IMR-90 (cell line): ENCODE measurements around the gene IKBKE.

Experiments
- BHLHE40 ChIP-seq: fragments of 150-350 bp; IDR thresholded peaks from 2 replicates; pipeline ENCODE4 v1.6.1; 2016; ENCODE audit warnings: mild to moderate bottlenecking, low read depth, low read length
- CEBPB ChIP-seq: IDR thresholded peaks from 2 replicates; pipeline ENCODE4 v1.6.1; 2012; ENCODE audit warnings: low read depth, low read length, improper control_type of control experiment
- CHD1 ChIP-seq: IDR thresholded peaks from 2 replicates; pipeline ENCODE4 v1.6.1; 2012; ENCODE audit warnings: low read depth, low read length, improper control_type of control experiment
- FOS ChIP-seq: fragments of 150-350 bp; IDR thresholded peaks from 2 replicates; pipeline ENCODE4 v1.6.1; 2016; ENCODE audit warnings: low read depth, low read length
- MAFK ChIP-seq: IDR thresholded peaks from 2 replicates; pipeline ENCODE4 v1.6.1; 2012; ENCODE audit warnings: low read depth, low read length, improper control_type of control experiment
- MAZ ChIP-seq: IDR thresholded peaks from 2 replicates; pipeline ENCODE4 v1.6.1; 2012; ENCODE audit warnings: low read depth, mild to moderate bottlenecking, low read length, improper control_type of control experiment, moderate library complexity, borderline replicate concordance
- POLR2A ChIP-seq: IDR thresholded peaks from 2 replicates; pipeline ENCODE4 v1.6.1; 2012; ENCODE audit warnings: mild to moderate bottlenecking, low read depth, low read length
- RAD21 ChIP-seq: IDR thresholded peaks from 2 replicates; pipeline ENCODE4 v1.6.1; 2012; ENCODE audit warnings: low read length, improper control_type of control experiment
- RCOR1 ChIP-seq: IDR thresholded peaks from 2 replicates; pipeline ENCODE4 v1.6.1; 2012; ENCODE audit warnings: mild to moderate bottlenecking, low read length, improper control_type of control experiment; ENCODE audit not compliant: insufficient replicate concordance
- RFX5 ChIP-seq: IDR thresholded peaks from 2 replicates; pipeline ENCODE4 v1.8.0; 2012; ENCODE audit warnings: low read depth, mild to moderate bottlenecking, low read length, moderate library complexity
- SMC3 ChIP-seq: fragments of 150-350 bp; IDR thresholded peaks from 2 replicates; pipeline ENCODE4 v1.6.1; 2016; ENCODE audit warnings: low read depth, mild to moderate bottlenecking, antibody characterized with exemption, low read length, moderate library complexity
- TF ChIP-seq, protein P1 (sequence below): conservative IDR thresholded peaks from 2 replicates; pipeline ENCODE4 v1.5.1; 2012; ENCODE audit warnings: mild to moderate bottlenecking, low read depth, low read length, improper control_type of control experiment
- TF ChIP-seq, protein P2 (sequence below): fragments of 150-350 bp; IDR thresholded peaks from 2 replicates; pipeline ENCODE4 v1.6.1; 2017; ENCODE audit warnings: mild to moderate bottlenecking, antibody characterized with exemption, low read length, low read depth
- TF ChIP-seq, protein P3 (sequence below): fragments of 150-350 bp; IDR thresholded peaks from 2 replicates; pipeline ENCODE4 v1.6.1; 2016; ENCODE audit warnings: low read depth, mild to moderate bottlenecking, low read length, moderate library complexity, borderline replicate concordance

DNA sequence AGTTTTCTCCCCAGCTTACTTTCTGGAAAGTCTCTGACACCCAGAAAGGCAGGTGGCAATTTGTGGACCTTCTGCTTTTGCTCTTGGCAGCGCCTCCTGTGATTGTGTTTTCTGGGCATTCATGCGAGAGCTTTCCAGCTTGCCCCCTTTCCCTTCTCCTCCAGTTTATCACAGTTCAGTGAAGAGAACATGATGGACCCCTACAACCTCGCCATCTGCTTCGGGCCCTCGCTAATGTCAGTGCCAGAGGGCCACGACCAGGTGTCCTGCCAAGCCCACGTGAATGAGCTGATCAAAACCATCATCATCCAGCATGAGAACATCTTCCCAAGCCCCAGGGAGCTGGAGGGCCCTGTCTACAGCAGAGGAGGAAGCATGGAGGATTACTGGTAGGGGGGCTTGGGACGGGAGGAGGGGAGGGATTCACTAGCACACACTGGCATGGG is 24.3 kb upstream of the IKBKE start:
- TF ChIP-seq, protein P1, sequence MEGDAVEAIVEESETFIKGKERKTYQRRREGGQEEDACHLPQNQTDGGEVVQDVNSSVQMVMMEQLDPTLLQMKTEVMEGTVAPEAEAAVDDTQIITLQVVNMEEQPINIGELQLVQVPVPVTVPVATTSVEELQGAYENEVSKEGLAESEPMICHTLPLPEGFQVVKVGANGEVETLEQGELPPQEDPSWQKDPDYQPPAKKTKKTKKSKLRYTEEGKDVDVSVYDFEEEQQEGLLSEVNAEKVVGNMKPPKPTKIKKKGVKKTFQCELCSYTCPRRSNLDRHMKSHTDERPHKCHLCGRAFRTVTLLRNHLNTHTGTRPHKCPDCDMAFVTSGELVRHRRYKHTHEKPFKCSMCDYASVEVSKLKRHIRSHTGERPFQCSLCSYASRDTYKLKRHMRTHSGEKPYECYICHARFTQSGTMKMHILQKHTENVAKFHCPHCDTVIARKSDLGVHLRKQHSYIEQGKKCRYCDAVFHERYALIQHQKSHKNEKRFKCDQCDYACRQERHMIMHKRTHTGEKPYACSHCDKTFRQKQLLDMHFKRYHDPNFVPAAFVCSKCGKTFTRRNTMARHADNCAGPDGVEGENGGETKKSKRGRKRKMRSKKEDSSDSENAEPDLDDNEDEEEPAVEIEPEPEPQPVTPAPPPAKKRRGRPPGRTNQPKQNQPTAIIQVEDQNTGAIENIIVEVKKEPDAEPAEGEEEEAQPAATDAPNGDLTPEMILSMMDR = no peak
- TF ChIP-seq RCOR1 = no peak
- TF ChIP-seq POLR2A = no peak
- no peak for TF ChIP-seq CEBPB
- TF ChIP-seq SMC3 = no peak
- TF ChIP-seq RFX5 = no peak
- TF ChIP-seq RAD21 = no peak
- TF ChIP-seq, protein P2, sequence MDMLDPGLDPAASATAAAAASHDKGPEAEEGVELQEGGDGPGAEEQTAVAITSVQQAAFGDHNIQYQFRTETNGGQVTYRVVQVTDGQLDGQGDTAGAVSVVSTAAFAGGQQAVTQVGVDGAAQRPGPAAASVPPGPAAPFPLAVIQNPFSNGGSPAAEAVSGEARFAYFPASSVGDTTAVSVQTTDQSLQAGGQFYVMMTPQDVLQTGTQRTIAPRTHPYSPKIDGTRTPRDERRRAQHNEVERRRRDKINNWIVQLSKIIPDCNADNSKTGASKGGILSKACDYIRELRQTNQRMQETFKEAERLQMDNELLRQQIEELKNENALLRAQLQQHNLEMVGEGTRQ = no peak
- TF ChIP-seq FOS = no peak
- no peak for TF ChIP-seq CHD1
- TF ChIP-seq BHLHE40 = no peak
- TF ChIP-seq, protein P3, sequence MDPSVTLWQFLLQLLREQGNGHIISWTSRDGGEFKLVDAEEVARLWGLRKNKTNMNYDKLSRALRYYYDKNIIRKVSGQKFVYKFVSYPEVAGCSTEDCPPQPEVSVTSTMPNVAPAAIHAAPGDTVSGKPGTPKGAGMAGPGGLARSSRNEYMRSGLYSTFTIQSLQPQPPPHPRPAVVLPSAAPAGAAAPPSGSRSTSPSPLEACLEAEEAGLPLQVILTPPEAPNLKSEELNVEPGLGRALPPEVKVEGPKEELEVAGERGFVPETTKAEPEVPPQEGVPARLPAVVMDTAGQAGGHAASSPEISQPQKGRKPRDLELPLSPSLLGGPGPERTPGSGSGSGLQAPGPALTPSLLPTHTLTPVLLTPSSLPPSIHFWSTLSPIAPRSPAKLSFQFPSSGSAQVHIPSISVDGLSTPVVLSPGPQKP = no peak
- no peak for TF ChIP-seq MAZ
- TF ChIP-seq MAFK = no peak
